ENCODE results near the gene PKD2.

PKD2 gene

DNA sequence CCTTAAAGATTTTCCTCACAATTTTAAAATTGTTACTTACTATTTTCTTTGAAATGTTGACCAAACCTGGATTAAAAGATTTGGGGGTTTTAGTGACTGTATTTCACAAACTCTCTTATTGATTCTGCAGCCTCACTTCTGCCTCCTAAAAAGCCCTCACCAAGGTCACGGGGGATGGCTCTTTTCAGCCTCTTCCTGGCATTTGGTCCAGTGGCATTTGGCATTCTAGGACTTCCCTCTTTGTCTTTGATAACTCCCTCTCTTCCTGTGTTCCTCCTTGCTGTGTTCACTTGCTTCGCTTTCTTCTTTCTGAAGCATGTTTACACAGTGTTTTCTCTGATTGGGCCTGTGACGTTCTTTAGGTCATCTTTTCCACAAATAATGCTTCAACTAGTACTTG lies 21.5 kb downstream of the PKD2 start:
- DNase-seq: no peak

DNA sequence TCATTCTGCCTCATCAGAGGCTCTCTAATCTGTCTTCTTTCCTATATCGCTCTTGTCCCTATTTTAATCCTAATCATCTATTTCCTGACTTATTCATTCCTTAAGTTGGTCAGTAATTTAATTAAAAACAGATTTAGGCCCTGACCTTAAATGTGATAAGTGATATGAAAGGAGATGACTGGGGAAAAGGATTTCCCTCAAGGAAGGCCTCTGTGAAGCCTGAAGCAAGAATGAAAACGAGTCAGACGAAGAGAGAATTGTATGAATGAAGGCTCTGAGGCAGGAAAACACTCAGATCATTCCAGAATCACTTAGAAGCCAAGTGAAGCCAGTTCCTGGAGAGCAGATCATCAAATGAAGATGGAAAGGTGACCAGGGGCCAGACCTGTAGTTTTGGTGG lies 22.1 kb downstream of the PKD2 start:
- DNase-seq: no peak

GRCh38 chr4:88030565-88031310 lies 23.3 kb downstream of the PKD2 start:
- DNase-seq: no peak

- DNase-seq: peak; percentile 17
Measured at GRCh38 chr4:88033309-88033708, 25.9 kb downstream of the PKD2 start.

- no peak for DNase-seq
Measured at GRCh38 chr4:88035292-88035691, 27.9 kb downstream of the PKD2 start.

GRCh38 chr4:88037447-88037846 lies 30.0 kb downstream of the PKD2 start:
- DNase-seq: no peak

GRCh38 chr4:88037936-88038335 lies 30.5 kb downstream of the PKD2 start:
- DNase-seq: no peak

DNA sequence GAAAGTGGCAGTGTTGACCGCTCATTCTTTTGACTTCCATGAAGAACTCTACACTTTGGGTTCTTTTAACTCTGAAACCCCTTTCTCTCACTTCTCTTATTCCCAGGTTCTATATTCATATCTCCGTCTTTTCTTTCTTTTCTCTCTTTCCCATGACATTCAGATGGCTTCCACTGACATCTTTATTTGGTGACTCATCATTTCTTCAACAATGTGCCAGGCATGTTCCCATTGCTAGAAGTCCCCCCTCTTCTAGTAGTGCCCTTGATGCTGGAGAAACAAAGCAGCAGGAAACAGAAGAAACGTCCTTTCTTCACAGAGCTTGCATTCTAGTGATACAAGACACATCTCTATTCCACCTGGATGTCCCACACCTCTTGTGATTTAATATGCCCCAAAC lies 33.3 kb downstream of the PKD2 start:
- DNase-seq: no peak

- DNase-seq: no peak
Measured at GRCh38 chr4:88041626-88042025, 34.2 kb downstream of the PKD2 start.

GRCh38 chr4:88043001-88043400 lies 35.6 kb downstream of the PKD2 start:
- no peak for DNase-seq

- no peak for DNase-seq
Measured at GRCh38 chr4:88043586-88044340, 36.3 kb downstream of the PKD2 start.

DNA sequence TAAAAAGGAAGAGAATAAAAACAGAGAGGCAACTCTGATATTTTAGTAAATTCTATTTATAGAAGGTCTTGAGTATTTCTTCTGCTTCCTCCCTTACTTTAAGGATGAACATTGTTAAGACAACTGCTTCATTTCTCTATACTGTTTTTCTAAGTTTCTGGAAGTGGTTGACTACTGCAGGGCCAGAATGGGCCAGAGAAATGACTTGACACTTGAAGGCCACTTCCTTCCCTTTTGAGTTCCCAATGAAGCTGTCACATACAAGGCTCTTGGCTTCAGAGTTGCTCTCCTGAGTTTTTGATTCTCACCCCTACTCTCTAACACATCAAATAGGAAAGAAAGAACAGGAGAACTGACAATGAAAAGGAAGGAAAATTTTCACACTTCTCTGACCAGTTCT lies 37.6 kb downstream of the PKD2 start:
- no peak for DNase-seq

GRCh38 chr4:88054229-88054628 lies 46.8 kb downstream of the PKD2 start:
- no peak for DNase-seq

GRCh38 chr4:88054901-88055300 lies 47.5 kb downstream of the PKD2 start:
- DNase-seq: no peak

DNA sequence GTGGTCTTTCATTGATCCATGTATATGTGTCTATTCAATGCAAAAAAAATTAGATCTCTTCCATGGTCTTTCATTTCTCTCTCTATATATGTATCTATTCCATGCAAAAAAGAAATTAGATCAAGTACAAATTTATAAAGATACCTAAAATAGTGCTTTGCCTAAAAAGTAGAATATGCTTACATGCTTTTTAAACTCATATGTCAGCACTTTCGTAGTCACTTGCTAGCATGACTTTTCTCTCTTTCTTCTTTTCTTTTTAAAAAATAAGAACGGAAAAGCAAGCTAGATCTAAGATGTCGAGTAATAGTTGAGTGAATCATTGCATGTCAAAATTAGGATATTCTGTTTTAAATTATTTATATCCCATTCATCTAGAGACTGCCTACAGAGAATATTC lies 50.9 kb downstream of the PKD2 start:
- no peak for DNase-seq

GRCh38 chr4:88059766-88060165 lies 52.3 kb downstream of the PKD2 start:
- no peak for DNase-seq

- DNase-seq: no peak
Measured at GRCh38 chr4:88060431-88060830, 53.0 kb downstream of the PKD2 start.

DNA sequence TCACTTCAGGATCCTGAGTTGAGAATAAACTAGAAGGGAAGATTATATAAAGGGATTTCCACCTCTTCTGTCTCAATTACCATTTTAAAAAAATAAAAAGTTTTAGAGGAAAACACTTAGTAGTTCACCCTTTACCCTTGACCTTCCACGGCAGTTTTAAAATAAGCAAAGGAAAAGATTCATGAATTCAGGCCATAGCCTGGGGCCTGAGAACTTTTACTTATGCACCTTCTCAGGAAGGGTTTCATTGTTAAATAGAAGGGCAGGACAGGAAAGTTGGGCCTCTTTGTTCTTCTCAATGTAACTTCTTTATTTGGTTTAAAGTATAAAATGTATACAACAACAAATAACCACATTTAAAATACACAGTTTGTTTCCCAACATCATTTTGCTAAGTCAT lies 54.9 kb downstream of the PKD2 start:
- DNase-seq: no peak

GRCh38 chr4:88062843-88063242 lies 55.4 kb downstream of the PKD2 start:
- no peak for DNase-seq

- no peak for DNase-seq
Measured at GRCh38 chr4:88063634-88064296, 56.3 kb downstream of the PKD2 start.

DNA sequence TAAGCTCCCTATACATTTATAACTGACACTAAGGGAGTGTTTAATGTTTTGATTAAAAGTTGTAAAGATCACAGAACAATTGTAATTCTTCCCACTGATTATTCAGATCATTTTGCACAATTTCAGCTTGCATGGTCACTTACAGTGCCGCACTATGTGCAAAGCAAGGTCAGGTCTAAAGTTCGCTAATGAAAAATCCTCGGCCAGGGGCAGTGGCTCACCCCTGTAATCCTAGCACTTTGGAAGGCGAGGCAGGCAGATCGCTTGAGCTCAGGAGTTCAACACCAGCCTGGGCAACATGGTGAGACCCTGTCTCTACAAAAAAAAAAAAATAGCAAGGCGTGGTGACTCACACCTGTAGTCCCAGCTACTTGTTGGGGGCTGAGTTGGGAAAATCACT lies 57.0 kb downstream of the PKD2 start:
- no peak for DNase-seq

DNA sequence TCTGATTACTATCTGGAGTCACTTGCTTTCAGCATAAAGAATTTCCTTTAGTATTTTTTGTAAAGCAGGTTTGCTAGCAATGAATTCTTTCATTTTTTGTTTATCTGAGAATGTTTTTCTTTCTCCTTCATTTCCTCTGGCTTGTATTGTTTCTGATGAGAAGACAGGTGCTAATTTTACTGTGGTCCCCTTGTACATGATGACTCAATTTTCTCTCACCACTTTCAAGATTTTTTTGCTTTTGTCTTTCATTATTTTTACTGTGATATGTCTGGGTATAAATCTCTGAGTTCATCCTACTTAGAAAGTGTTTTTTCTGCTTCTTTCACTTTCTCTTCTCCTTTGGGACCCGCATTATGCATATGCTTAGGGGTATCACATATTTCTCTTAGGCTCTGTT lies 62.6 kb downstream of the PKD2 start:
- DNase-seq: no peak

GRCh38 chr4:88075336-88075735 lies 67.9 kb downstream of the PKD2 start:
- DNase-seq: no peak

GRCh38 chr4:88077911-88078524 lies 70.6 kb downstream of the PKD2 start:
- no peak for DNase-seq

Data from DMS153 (cell line).